GM23248 (cell line): ENCODE measurements around the gene LPCAT2. TPM values are rescaled to one million over a fixed set of nuclear protein-coding genes. Genes with fewer than 3 reads are reported as not detected.

Source experiments
- DNase-seq: peaks from one replicate; pipeline ENCODE4 v3.0.0-alpha.2; 2015
- H2AFZ ChIP-seq: fragments of 200-600 bp; sonication (generic); 2 replicates; pipeline ENCODE4 v1.6.1; 2016; ENCODE audit warnings: antibody characterized with exemption
- H3F3A ChIP-seq: fragments of 200-600 bp; sonication (generic); 2 replicates; pipeline ENCODE4 v1.6.1; 2016; ENCODE audit warnings: mild to moderate bottlenecking, antibody characterized with exemption, mixed run types; ENCODE audit not compliant: insufficient read depth
- H3K27ac ChIP-seq: fragments of 200-600 bp; sonication (generic); 2 replicates; pipeline ENCODE4 v1.5.1; 2016; ENCODE audit warnings: mild to moderate bottlenecking
- H3K27me3 ChIP-seq: fragments of 200-600 bp; sonication (generic); replicated peaks from 2 replicates; pipeline ENCODE4 v1.6.1; 2016; ENCODE audit warnings: mild to moderate bottlenecking; ENCODE audit not compliant: insufficient read depth
- H3K36me3 ChIP-seq: fragments of 200-600 bp; sonication (generic); 2 replicates; pipeline ENCODE4 v1.6.1; 2016; ENCODE audit warnings: low read depth, mild to moderate bottlenecking
- H3K4me1 ChIP-seq: fragments of 200-600 bp; sonication (generic); 2 replicates; pipeline ENCODE4 v1.6.1; 2016; ENCODE audit warnings: mild to moderate bottlenecking; ENCODE audit not compliant: insufficient read depth
- H3K4me2 ChIP-seq: fragments of 200-600 bp; sonication (generic); one replicate; pipeline ENCODE4 v1.6.1; 2016; ENCODE audit warnings: mild to moderate bottlenecking; ENCODE audit not compliant: unreplicated experiment
- H3K4me3 ChIP-seq: fragments of 200-600 bp; sonication (generic); 2 replicates; pipeline ENCODE4 v1.5.1; 2016; ENCODE audit warnings: mild to moderate bottlenecking
- H3K79me2 ChIP-seq: fragments of 200-600 bp; sonication (generic); 2 replicates; pipeline ENCODE4 v1.6.1; 2016; ENCODE audit warnings: mild to moderate bottlenecking; ENCODE audit not compliant: insufficient read depth
- H3K9ac ChIP-seq: fragments of 200-600 bp; sonication (generic); 2 replicates; pipeline ENCODE4 v1.6.1; 2016; ENCODE audit warnings: mild to moderate bottlenecking
- H3K9me2 ChIP-seq: fragments of 200-600 bp; sonication (generic); 2 replicates; pipeline ENCODE4 v1.6.1; 2016; ENCODE audit warnings: mixed run types, mild to moderate bottlenecking, moderate library complexity; ENCODE audit not compliant: insufficient read depth
- H3K9me3 ChIP-seq: fragments of 200-600 bp; sonication (generic); one replicate; pipeline ENCODE4 v1.6.1; 2017; ENCODE audit warnings: low read depth
- H4K20me1 ChIP-seq: fragments of 200-600 bp; sonication (generic); 2 replicates; pipeline ENCODE4 v1.6.0; 2016; ENCODE audit not compliant: insufficient read depth
- EZH2 ChIP-seq: fragments of 200-600 bp; sonication (generic); IDR thresholded peaks from 2 replicates; pipeline ENCODE4 v1.6.1; 2018; ENCODE audit warnings: antibody characterized with exemption, mild to moderate bottlenecking; ENCODE audit not compliant: insufficient read depth, poor library complexity, severe bottlenecking
- EZH2phosphoT487 ChIP-seq: fragments of 200-600 bp; sonication (generic); IDR thresholded peaks from 2 replicates; pipeline ENCODE4 v1.6.1; 2018; ENCODE audit warnings: antibody characterized with exemption, moderate library complexity, mild to moderate bottlenecking, low read depth; ENCODE audit not compliant: insufficient read depth
- WGBS, 2 experiments: methylation state at CpG; one replicate each; pipeline ENCODE4 v1.1.6; 2015 to 2017; ENCODE audit warnings: low lambda C conversion rate in 2 of 2, low coverage in 1 of 2; ENCODE audit errors: missing lambda C conversion rate in 2 of 2; 5-methylcytosine and 5-hydroxymethylcytosine counted together
- in situ Hi-C: fragments of 300-500 bp; cut with MboI; formaldehyde crosslinking; loops from 2 replicates; pipeline ENCODE4 v1.15.0; 2020
- polyA plus RNA-seq: library from polyadenylated mRNA; unstranded; fragments of >200 nt; fragmentation: Nextera tagmentation; extraction: Ambion mirVana; gene quantifications from 2 replicates; pipeline ENCODE4 v1.2.1, GENCODE V29; 2016
- total RNA-seq: library from RNA; depleted of rRNA; stranded (reverse); fragments of >200 nt; shearing (Covaris generic); gene quantifications from 2 replicates; pipeline ENCODE4 v1.2.3, GENCODE V29; 2014

LPCAT2 gene
- total and polyA plus RNA-seq, 2 experiments from 2014 or later, result 11.4 to 12.4 TPM

GRCh38 chr16:55569025-55569424 lies 60.2 kb downstream of the LPCAT2 start:
- no peaks in the 10 kb centered on the region for H3K9me2 ChIP-seq
- no peaks in the 10 kb centered on the region for H3K79me2 ChIP-seq
- H3K4me2 ChIP-seq, result peak overlapping the region; percentile 19
- H3F3A ChIP-seq, result peaks cover 5% of the 10 kb centered on the region; the same call in 1 of the 2 replicates
- no peaks in the 10 kb centered on the region for H4K20me1 ChIP-seq
- DNase-seq, result peak; percentile 36
- H3K9me3 ChIP-seq, result no peaks in the 10 kb centered on the region
- H3K27ac ChIP-seq, result no peak overlapping the region
- H3K9ac ChIP-seq, result no peak overlapping the region
- no peak overlapping the region for H3K4me3 ChIP-seq
- no peak overlapping the region for H2AFZ ChIP-seq
- in situ Hi-C loops, result no loop called here
- 6 to 7% methylated on average over 1 of the region's 1 CpG for whole genome bisulfite sequencing, 2 experiments
- TF ChIP-seq EZH2phosphoT487 (0 out of 2 replicates have a peak, but pooled peaks have one; percentile 42), EZH2 (no peak)
- H3K36me3 ChIP-seq, result no peaks in the 10 kb centered on the region
- no peaks in the 10 kb centered on the region for H3K27me3 ChIP-seq
- H3K4me1 ChIP-seq, result peaks cover 32% of the 10 kb centered on the region

GRCh38 chr16:55570159-55570558 lies 61.3 kb downstream of the LPCAT2 start:
- Histone ChIP-seq H3K4me2 (no peak overlapping the region), H3K27me3 (no peaks in the 10 kb centered on the region), H3K4me1 (peaks cover 27% of the 10 kb centered on the region), H3K79me2 (no peaks in the 10 kb centered on the region), H3K36me3 (no peaks in the 10 kb centered on the region), H3K27ac (no peak overlapping the region), H2AFZ (no peak overlapping the region), H3K9ac (no peak overlapping the region), H3K4me3 (no peak overlapping the region), H3F3A (no peaks in the 10 kb centered on the region), H4K20me1 (no peaks in the 10 kb centered on the region), H3K9me2 (no peaks in the 10 kb centered on the region), H3K9me3 (no peaks in the 10 kb centered on the region)
- in situ Hi-C loops, result no loop called here
- no peak for TF ChIP-seq EZH2
- TF ChIP-seq EZH2phosphoT487, result no peak
- no peak for DNase-seq
- WGBS, 2 experiments, result 77 to 78% methylated on average over 5 of the region's 5 CpGs

- Histone ChIP-seq H3K9me3 (no peaks in the 10 kb centered on the region), H3K4me2 (no peak overlapping the region), H3K4me3 (no peak overlapping the region), H3K36me3 (peaks cover 4% of the 10 kb centered on the region; the same call in 1 of the 2 replicates), H3K9ac (no peak overlapping the region), H3F3A (no peaks in the 10 kb centered on the region), H3K9me2 (no peaks in the 10 kb centered on the region), H3K4me1 (peaks cover 27% of the 10 kb centered on the region), H3K79me2 (no peaks in the 10 kb centered on the region), H3K27me3 (no peaks in the 10 kb centered on the region), H2AFZ (no peak overlapping the region), H3K27ac (no peak overlapping the region), H4K20me1 (no peaks in the 10 kb centered on the region)
- 0 to 4% methylated on average over 1 of the region's 1 CpG for WGBS, 2 experiments
- no peak for TF ChIP-seq EZH2
- no peak for TF ChIP-seq EZH2phosphoT487
- DNase-seq, result no peak
- in situ Hi-C loops, result no loop called here
Measured at GRCh38 chr16:55571191-55571897, 62.5 kb downstream of the LPCAT2 start.

GRCh38 chr16:55572439-55572838 lies 63.6 kb downstream of the LPCAT2 start:
- Histone ChIP-seq H3K4me2 (no peak overlapping the region), H3K27ac (no peak overlapping the region), H3K9me3 (no peaks in the 10 kb centered on the region), H3K4me1 (peaks cover 23% of the 10 kb centered on the region), H3K9ac (no peak overlapping the region), H4K20me1 (no peaks in the 10 kb centered on the region), H3K79me2 (no peaks in the 10 kb centered on the region), H3K9me2 (no peaks in the 10 kb centered on the region), H2AFZ (no peak overlapping the region), H3K27me3 (no peaks in the 10 kb centered on the region), H3F3A (no peaks in the 10 kb centered on the region), H3K36me3 (peaks cover 4% of the 10 kb centered on the region; the same call in 1 of the 2 replicates), H3K4me3 (no peak overlapping the region)
- WGBS, 2 experiments, result 70 to 81% methylated on average over 4 of the region's 4 CpGs
- no peak for DNase-seq
- TF ChIP-seq EZH2phosphoT487, result no peak
- no peak for TF ChIP-seq EZH2
- in situ Hi-C loops, result no loop called here
